ENCODE data around the gene MKLN1.

GRCh38 chr7:131431289-131431688, 103.6 kb downstream of the MKLN1 start:
- TF ChIP-seq, protein P1, sequence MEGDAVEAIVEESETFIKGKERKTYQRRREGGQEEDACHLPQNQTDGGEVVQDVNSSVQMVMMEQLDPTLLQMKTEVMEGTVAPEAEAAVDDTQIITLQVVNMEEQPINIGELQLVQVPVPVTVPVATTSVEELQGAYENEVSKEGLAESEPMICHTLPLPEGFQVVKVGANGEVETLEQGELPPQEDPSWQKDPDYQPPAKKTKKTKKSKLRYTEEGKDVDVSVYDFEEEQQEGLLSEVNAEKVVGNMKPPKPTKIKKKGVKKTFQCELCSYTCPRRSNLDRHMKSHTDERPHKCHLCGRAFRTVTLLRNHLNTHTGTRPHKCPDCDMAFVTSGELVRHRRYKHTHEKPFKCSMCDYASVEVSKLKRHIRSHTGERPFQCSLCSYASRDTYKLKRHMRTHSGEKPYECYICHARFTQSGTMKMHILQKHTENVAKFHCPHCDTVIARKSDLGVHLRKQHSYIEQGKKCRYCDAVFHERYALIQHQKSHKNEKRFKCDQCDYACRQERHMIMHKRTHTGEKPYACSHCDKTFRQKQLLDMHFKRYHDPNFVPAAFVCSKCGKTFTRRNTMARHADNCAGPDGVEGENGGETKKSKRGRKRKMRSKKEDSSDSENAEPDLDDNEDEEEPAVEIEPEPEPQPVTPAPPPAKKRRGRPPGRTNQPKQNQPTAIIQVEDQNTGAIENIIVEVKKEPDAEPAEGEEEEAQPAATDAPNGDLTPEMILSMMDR (conservative IDR thresholded peaks at IDR 0.05; ENCODE audit: low read depth, low read length), result no peak
- TF ChIP-seq EZH2 (IDR thresholded peaks at IDR 0.05; ENCODE audit: borderline replicate concordance, low read depth, low read length, poor library complexity, severe bottlenecking), result no peak
